GM18951 (cell line): ENCODE results near the gene ERCC6L2.

Experiments
- POLR2A ChIP-seq: IDR thresholded peaks from 4 replicates; pipeline ENCODE4 v1.6.1; 2011; ENCODE audit warnings: mild to moderate bottlenecking; ENCODE audit not compliant: insufficient read length, insufficient read depth; ENCODE audit errors: extremely low read depth
- in situ Hi-C: fragments of 300-500 bp; cut with MboI; formaldehyde crosslinking; loops from one replicate; pipeline ENCODE4 v1.12.0; 2022; ENCODE audit warnings: low sequenced_read_pairs, mixed read lengths, inconsistent platforms; ENCODE audit not compliant: unreplicated experiment

ERCC6L2 gene

GRCh38 chr9:95875305-95876137 is at the start of gene ERCC6L2:
Gene ERCC6L2 (plus strand): TSS chr9:95875691. CDS start chr9:95876039, 348 bp downstream.
- in situ Hi-C loops, result no loop called here
- TF ChIP-seq POLR2A, result peak; percentile 85

DNA sequence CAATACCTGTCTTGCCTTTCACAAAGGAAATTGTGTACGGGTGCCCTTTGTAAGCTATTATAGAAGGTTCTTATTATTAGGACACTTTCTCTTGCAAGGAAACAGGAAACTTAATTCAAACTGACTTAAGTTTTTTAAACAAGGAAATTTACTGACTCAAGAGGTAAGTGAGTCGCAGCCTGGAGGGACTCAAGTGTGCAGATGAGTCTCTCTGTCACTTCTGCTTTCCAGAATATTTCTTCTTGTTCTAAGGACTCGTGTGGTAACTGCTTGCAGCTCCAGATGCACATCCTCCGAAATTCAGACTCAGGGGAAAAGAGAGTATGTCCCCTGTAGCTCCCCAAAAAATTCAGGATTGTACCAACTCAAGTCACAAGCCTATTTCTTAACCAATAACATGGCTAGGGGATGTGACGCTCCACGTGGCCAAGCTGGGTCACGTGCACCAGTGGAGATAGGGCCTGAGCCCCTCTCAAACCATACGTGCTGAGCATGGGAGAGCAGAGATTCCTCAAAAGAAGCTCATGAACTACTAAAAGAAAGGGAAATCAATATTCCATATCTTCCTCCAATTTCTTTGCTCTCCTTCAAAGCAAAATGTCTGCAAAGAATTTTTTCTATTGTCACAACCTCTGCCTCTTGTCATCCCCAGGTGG is 49.2 kb upstream of the ERCC6L2 start:
- in situ Hi-C loops, result no loop called here
- no peak for TF ChIP-seq POLR2A

GRCh38 chr9:95830768-95831167 is 44.7 kb upstream of the ERCC6L2 start:
- in situ Hi-C loops, result no loop called here
- no peak for TF ChIP-seq POLR2A

- TF ChIP-seq POLR2A, result no peak
- in situ Hi-C loops, result no loop called here
Measured at GRCh38 chr9:95831810-95832209, 43.7 kb upstream of the ERCC6L2 start.

GRCh38 chr9:95833546-95834178 is 41.8 kb upstream of the ERCC6L2 start:
- TF ChIP-seq POLR2A, result no peak
- in situ Hi-C loops, result no loop called here

DNA sequence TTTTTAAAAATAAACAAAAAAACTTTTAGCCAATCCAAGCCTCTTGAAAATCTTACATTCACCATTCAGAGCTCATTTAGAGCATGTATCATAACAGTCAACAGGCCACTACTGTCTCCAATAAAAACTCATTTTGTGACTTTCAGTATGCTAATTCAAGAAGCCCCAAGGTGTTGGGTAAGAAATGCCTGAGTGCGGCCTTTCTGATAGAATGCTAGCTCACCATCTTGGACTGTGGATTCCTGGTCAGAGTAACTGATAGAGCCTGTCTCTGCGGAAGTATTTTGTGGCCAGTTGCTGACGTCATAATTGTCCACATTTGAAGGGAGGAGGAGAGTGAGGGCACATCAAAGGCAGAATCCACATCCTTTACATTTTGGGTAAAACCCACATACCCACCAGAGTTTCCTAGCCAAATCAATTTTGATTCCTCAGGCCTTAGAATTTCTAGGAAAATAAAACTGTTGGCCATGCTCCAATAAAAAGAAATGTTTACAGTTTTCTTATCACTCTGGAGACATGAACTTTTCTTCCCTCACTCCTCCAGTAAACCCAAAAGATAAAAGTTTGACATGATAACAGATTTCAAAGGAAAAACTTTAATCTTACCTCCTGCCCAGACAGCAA is 41.1 kb upstream of the ERCC6L2 start:
- TF ChIP-seq POLR2A, result no peak
- in situ Hi-C loops, result no loop called here

DNA sequence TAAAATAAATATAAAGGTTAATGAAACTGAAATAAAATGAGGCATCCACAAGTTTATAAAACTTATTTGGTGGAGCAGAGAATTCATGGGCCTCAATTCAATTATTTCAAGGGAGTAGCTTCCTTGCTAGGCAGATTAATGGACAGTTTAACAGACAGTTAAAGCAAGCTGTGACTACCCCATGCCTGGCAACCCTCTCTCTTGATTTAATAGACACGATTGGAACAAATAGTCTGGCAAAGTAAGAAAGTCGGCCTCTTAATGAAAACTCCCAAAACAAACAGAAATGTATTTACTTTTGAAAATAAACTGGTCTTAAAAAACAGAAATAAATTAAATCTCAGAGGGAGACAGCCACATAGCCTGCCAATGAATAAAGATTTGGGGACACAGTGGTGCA is 40.1 kb upstream of the ERCC6L2 start:
- in situ Hi-C loops, result no loop called here
- TF ChIP-seq POLR2A, result no peak

GRCh38 chr9:95836072-95836471 is 39.4 kb upstream of the ERCC6L2 start:
- no peak for TF ChIP-seq POLR2A
- in situ Hi-C loops, result no loop called here

DNA sequence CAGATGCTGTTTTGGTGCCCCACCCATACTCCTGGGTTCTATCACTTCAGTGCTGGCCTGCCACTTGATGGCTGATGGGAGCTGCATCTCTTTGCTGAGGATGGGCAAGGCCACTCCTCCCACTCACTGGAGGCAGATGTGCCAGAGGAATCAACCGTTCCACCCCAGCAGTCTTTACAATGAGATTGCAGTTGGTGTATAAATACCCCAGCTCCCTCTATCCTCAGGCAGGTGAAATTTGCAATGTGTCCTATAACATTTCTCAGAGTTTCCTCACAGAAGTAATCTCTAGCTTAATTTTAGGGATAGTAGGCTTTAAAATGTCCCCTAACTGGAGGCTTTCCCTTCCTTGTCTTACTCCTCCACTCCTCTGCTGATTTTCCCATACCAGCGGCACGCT is 36.5 kb upstream of the ERCC6L2 start:
- TF ChIP-seq POLR2A, result no peak
- in situ Hi-C loops, result no loop called here

DNA sequence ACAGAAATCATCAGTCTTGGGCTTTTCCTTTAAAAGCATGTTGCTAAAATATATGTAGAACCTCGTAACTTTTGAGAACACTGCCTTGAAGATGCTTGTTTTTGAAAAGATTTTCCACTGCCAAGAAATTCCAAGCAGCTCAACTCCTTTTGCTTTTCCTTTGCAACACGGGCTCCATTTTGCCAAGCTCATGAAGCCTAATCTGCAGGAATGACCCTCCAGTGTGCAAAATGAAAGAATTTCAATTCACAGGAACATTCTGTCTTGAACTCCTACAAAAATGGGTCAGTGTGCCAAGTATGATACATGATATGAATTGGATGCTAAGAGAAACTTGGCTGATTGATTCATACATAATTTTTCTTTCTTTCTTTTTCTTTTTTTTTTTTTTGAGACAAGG is 35.4 kb upstream of the ERCC6L2 start:
- TF ChIP-seq POLR2A, result no peak
- in situ Hi-C loops, result no loop called here

- in situ Hi-C loops, result no loop called here
- TF ChIP-seq POLR2A, result no peak
Measured at GRCh38 chr9:95841377-95841776, 34.1 kb upstream of the ERCC6L2 start.

- in situ Hi-C loops, result no loop called here
- TF ChIP-seq POLR2A, result no peak
Measured at GRCh38 chr9:95845751-95846150, 29.7 kb upstream of the ERCC6L2 start.

GRCh38 chr9:95848764-95849163 is 26.7 kb upstream of the ERCC6L2 start:
- in situ Hi-C loops, result no loop called here
- no peak for TF ChIP-seq POLR2A
